HG02571 (cell line): ENCODE data around the gene GPC1.
"Not testable (repeated sequence)": the region's sequence is repeated elsewhere in the genome, so short reads cannot be mapped to it uniquely, and the experiment has no call there.

Experiments
- ATAC-seq: cut with Tn5 transposase; IDR thresholded peaks from one replicate; pipeline ENCODE4 v1.9.1; 2021; ENCODE audit warnings: mild to moderate bottlenecking, moderate library complexity; ENCODE audit not compliant: unreplicated experiment

Gene GPC1, protein sequence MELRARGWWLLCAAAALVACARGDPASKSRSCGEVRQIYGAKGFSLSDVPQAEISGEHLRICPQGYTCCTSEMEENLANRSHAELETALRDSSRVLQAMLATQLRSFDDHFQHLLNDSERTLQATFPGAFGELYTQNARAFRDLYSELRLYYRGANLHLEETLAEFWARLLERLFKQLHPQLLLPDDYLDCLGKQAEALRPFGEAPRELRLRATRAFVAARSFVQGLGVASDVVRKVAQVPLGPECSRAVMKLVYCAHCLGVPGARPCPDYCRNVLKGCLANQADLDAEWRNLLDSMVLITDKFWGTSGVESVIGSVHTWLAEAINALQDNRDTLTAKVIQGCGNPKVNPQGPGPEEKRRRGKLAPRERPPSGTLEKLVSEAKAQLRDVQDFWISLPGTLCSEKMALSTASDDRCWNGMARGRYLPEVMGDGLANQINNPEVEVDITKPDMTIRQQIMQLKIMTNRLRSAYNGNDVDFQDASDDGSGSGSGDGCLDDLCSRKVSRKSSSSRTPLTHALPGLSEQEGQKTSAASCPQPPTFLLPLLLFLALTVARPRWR

GRCh38 chr2:240435457-240435947 lies at the start of gene GPC1:
GPC1 (plus strand) TSS chr2:240435663; CDS start chr2:240435919, 256 bp downstream.
- no peak for ATAC-seq

DNA sequence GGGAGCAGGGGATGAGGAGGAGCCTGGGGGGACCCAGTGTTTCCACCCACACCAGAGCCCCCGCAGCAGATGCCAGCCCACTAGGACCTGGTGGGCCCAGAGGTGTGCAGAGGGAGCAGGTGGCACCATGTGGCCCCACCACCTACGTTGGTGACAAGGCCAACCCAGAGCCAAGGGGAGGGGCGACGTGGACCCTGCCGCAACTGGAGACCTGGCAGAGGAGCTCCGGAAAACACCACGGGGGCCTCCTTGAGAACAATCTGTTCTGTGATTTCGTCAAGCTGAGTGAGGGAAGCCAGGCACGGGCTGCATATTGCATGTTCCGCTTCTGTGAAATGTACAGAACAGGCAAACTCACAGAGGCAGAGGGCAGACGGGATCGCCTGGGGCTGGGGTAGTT lies 49.1 kb upstream of the GPC1 start:
- ATAC-seq, result no peak

GRCh38 chr2:240386743-240387142 lies 48.7 kb upstream of the GPC1 start:
- not testable (repeated sequence) for ATAC-seq

GRCh38 chr2:240387325-240387668 lies 48.2 kb upstream of the GPC1 start:
- no peak for ATAC-seq

GRCh38 chr2:240387669-240388358 lies 47.6 kb upstream of the GPC1 start:
- no peak for ATAC-seq

- no peak for ATAC-seq
Measured at GRCh38 chr2:240388471-240389301, 46.8 kb upstream of the GPC1 start.

GRCh38 chr2:240389302-240389805 lies 46.1 kb upstream of the GPC1 start:
- no peak for ATAC-seq

GRCh38 chr2:240390091-240391073 lies 45.1 kb upstream of the GPC1 start:
- ATAC-seq, result no peak

DNA sequence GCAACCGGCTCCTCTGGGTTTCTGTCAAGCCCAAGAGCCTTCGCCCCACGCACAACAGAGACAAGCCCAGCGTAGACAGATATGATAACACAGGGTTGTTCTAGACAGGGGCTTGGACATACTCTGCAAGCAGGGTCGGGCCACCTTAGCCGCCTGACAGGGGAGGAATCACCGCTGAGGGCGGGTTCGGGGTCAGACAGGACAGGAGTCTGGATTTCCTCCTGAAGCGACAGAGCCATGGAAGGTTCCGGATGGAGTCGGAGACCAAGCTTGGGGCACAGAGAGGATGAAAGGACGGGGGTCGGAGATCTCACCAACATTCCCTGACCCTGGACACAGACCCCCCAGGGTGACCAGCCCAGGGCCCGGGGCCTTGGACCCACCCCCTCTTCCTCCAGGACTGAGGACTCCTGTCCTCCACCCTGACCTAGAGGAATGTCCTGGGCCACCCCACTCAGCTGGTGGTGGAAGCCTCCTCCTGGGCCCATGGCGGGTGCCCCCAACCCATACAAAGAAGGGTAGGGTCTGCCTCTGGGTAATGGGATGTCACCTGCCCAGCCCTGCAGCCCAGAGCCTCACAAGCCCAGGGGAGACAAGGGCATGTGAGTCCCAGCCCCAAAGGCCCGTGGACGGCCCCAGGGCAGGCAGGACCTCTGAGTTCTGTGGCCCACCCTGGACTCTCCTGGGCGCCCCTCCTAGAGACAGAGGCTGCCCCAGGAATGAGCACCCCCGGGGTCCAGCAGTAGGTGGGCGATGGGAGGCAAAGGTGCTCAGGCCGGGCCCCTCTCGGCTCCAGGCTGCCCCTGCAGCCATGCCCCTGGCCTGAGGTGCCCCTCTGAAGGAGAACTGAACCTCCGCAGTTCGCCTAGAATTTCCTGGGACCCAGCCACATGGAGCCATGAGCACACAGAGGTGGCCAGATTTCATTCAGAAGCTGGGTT lies 44.1 kb upstream of the GPC1 start:
- no peak for ATAC-seq

DNA sequence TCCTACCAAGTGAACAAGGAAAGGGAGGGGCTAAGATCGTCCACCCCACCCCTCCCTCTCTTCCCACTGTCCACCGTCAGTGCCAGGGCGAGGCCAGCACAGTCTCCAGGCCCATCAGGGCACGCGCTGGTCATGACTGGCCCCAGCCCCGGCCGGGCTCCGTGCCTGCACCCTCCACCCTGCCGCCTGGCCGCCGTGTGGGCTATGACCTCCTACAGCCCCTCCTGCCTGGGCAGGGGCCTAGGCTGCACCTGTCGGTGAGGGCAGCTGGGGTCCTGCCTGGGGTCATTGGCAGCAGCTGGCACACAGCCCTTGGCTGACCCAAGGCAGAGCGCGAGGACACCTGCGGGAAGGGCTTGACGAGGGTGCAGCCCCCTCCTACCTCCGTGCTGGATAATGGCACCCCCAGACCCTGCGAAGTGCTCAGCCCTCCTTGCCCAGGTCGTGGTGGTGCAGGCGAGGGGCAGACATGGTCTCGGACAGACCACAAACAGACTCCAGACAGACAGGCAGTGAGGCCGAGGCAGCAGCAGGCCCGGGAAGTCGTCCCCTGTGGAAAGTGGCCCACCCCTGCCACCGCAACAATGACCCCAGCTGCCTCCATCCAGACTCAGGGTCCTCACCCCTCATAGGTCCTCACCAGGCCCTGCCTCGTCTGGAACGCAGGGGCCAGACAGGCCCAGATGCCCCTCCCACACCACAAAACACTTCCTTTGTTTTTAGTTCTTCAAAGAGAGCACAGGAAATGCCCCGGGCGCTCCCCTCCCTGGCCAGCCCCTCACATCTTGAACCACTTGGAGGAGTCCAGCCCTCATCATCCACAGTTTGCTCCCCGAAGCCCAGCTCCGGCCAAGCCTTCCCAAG lies 43.1 kb upstream of the GPC1 start:
- ATAC-seq, result no peak

GRCh38 chr2:240392948-240393830 lies 42.3 kb upstream of the GPC1 start:
- no peak for ATAC-seq

- no peak for ATAC-seq
Measured at GRCh38 chr2:240393831-240394410, 41.5 kb upstream of the GPC1 start.

- no peak for ATAC-seq
Measured at GRCh38 chr2:240394549-240394948, 40.9 kb upstream of the GPC1 start.

DNA sequence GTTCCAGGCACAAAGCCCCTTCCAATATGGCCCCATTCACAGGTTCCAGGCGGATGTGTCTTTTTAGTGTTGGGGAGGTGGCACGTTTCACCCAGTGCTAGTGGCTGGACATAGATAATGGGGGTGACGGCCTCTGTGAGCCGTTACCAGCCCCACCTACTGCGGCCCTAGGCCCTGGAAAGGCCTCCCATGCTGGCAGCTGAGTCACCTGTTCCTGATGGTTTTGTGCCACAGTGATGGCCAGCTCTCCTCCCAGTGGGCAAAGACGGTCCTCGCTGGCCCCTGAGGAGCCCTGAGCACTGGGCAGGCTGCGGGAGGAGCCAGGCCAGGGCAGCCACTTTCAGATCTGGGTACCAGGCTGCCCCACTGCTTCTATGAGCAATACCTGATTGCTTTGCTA lies 40.0 kb upstream of the GPC1 start:
- no peak for ATAC-seq

DNA sequence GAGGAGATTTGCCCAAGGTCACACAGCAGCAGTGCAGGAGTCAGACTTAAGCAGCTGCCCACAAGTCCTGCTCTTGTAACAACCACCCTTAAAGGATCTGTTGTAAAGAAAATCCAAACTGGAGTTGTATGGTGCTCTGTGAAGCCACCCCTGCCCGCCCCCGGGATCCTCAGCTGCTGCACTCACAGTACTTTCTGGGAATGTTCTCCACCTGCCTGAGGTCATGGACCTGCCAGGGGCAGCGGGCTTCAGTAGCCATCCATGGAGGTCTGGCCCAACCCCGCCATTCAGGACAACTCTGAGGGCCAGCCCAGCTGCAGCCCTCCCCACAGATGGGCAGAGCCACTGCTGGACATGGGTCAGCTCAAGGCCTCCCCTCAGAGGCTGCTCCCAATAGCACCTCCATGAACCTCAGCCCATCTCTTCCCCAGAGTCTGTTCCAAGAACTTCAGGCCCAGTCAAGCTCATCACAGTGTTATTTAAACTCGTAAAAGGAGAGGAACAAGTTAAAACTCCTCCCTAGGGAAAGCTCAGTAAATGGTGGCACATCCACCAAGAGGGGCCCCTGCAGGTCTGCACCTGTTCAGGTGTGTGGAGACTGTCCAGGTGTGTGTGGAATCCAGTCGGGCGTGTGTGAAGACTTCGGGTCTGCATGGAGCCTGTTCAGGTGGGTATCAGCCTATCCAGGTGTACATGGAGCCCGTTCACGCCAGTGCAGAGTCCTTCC lies 39.4 kb upstream of the GPC1 start:
- ATAC-seq, result no peak
